ENCODE data around the gene LRRC75B. TPM values are rescaled to one million over a fixed set of nuclear protein-coding genes. Genes with fewer than 3 reads are reported as not detected.

LRRC75B gene
- total and polyA plus RNA-seq, 2 experiments from 2014 or later, result 7.8 to 10.6 TPM

- Histone ChIP-seq H3K36me3 (ENCODE audit: low read depth) (no peaks in the 10 kb centered on the region), H2AFZ (no peak overlapping the region), H3K27me3 (replicated peaks; ENCODE audit: insufficient read depth) (no peaks in the 10 kb centered on the region), H3K9ac (no peak overlapping the region), H3K9me3 (ENCODE audit: low read depth) (no peaks in the 10 kb centered on the region), H4K20me1 (ENCODE audit: insufficient read depth) (no peaks in the 10 kb centered on the region), H3K4me2 (ENCODE audit: unreplicated experiment) (no peak overlapping the region), H3K9me2 (ENCODE audit: insufficient read depth) (no peaks in the 10 kb centered on the region), H3K27ac (no peak overlapping the region), H3F3A (ENCODE audit: insufficient read depth) (peaks cover 3% of the 10 kb centered on the region), H3K79me2 (ENCODE audit: insufficient read depth) (no peaks in the 10 kb centered on the region), H3K4me3 (no peak overlapping the region), H3K4me1 (ENCODE audit: insufficient read depth) (peaks cover 8% of the 10 kb centered on the region)
- 94 to 99% methylated on average over 20 to 24 of the region's 24 CpGs for WGBS, 2 experiments (ENCODE audit: low coverage in 1 of 2, low lambda C conversion rate in 2 of 2, missing lambda C conversion rate in 2 of 2)
- in situ Hi-C loops (cut with MboI), result no loop called here
- no peak for TF ChIP-seq EZH2phosphoT487 (IDR thresholded peaks at IDR 0.05; ENCODE audit: insufficient read depth, low read depth)
- TF ChIP-seq EZH2 (IDR thresholded peaks at IDR 0.05; ENCODE audit: insufficient read depth, poor library complexity, severe bottlenecking), result no peak
- DNase-seq, result no peak
Observed at GRCh38 chr22:24585927-24586546, 6.8 kb downstream of the LRRC75B start.

GRCh38 chr22:24585461-24585860 lies 7.4 kb downstream of the LRRC75B start:
- Histone ChIP-seq H3K36me3 (ENCODE audit: low read depth) (no peaks in the 10 kb centered on the region), H2AFZ (no peak overlapping the region), H4K20me1 (ENCODE audit: insufficient read depth) (peaks cover 4% of the 10 kb centered on the region; the same call in 1 of the 2 replicates), H3K9me2 (ENCODE audit: insufficient read depth) (no peaks in the 10 kb centered on the region), H3K27me3 (replicated peaks; ENCODE audit: insufficient read depth) (no peaks in the 10 kb centered on the region), H3K9me3 (ENCODE audit: low read depth) (no peaks in the 10 kb centered on the region), H3K4me3 (no peak overlapping the region), H3K79me2 (ENCODE audit: insufficient read depth) (no peaks in the 10 kb centered on the region), H3K27ac (no peak overlapping the region), H3F3A (ENCODE audit: insufficient read depth) (peaks cover 8% of the 10 kb centered on the region), H3K9ac (no peak overlapping the region), H3K4me1 (ENCODE audit: insufficient read depth) (peaks cover 14% of the 10 kb centered on the region), H3K4me2 (ENCODE audit: unreplicated experiment) (no peak overlapping the region)
- DNase-seq, result no peak
- in situ Hi-C loops (cut with MboI), result no loop called here
- 97% methylated on average over 3 of the region's 3 CpGs for WGBS, 2 experiments (ENCODE audit: low coverage in 1 of 2, low lambda C conversion rate in 2 of 2, missing lambda C conversion rate in 2 of 2)
- TF ChIP-seq EZH2 (IDR thresholded peaks at IDR 0.05; ENCODE audit: insufficient read depth, poor library complexity, severe bottlenecking) (no peak), EZH2phosphoT487 (IDR thresholded peaks at IDR 0.05; ENCODE audit: insufficient read depth, low read depth) (no peak)

GRCh38 chr22:24584871-24585411 lies 7.9 kb downstream of the LRRC75B start:
- peaks cover 16% of the 10 kb centered on the region for H3K4me1 ChIP-seq (ENCODE audit: insufficient read depth)
- H2AFZ ChIP-seq, result no peak overlapping the region
- no peak overlapping the region for H3K4me2 ChIP-seq (ENCODE audit: unreplicated experiment)
- H3K9ac ChIP-seq, result no peak overlapping the region
- H3K4me3 ChIP-seq, result no peak overlapping the region
- TF ChIP-seq EZH2phosphoT487 (IDR thresholded peaks at IDR 0.05; ENCODE audit: insufficient read depth, low read depth) (no peak), EZH2 (IDR thresholded peaks at IDR 0.05; ENCODE audit: insufficient read depth, poor library complexity, severe bottlenecking) (no peak)
- in situ Hi-C loops (cut with MboI), result no loop called here
- no peaks in the 10 kb centered on the region for H3K79me2 ChIP-seq (ENCODE audit: insufficient read depth)
- no peak overlapping the region for H3K27ac ChIP-seq
- 83 to 88% methylated on average over 6 to 10 of the region's 10 CpGs for whole genome bisulfite sequencing, 2 experiments (ENCODE audit: low coverage in 1 of 2, low lambda C conversion rate in 2 of 2, missing lambda C conversion rate in 2 of 2)
- H4K20me1 ChIP-seq (ENCODE audit: insufficient read depth), result peaks cover 4% of the 10 kb centered on the region; the same call in 1 of the 2 replicates
- no peaks in the 10 kb centered on the region for H3K9me2 ChIP-seq (ENCODE audit: insufficient read depth)
- H3K9me3 ChIP-seq (ENCODE audit: low read depth), result no peaks in the 10 kb centered on the region
- no peak for DNase-seq
- peaks cover 11% of the 10 kb centered on the region for H3F3A ChIP-seq (ENCODE audit: insufficient read depth)
- H3K36me3 ChIP-seq (ENCODE audit: low read depth), result no peaks in the 10 kb centered on the region
- H3K27me3 ChIP-seq (replicated peaks; ENCODE audit: insufficient read depth), result no peaks in the 10 kb centered on the region

- in situ Hi-C loops (cut with MboI), result no loop called here
- H3K27me3 ChIP-seq (replicated peaks; ENCODE audit: insufficient read depth), result no peaks in the 10 kb centered on the region
- peaks cover 23% of the 10 kb centered on the region for H3K4me1 ChIP-seq (ENCODE audit: insufficient read depth)
- H4K20me1 ChIP-seq (ENCODE audit: insufficient read depth), result peaks cover 4% of the 10 kb centered on the region; the same call in 1 of the 2 replicates
- H2AFZ ChIP-seq, result no peak overlapping the region
- H3K4me3 ChIP-seq, result no peak overlapping the region
- H3K79me2 ChIP-seq (ENCODE audit: insufficient read depth), result no peaks in the 10 kb centered on the region
- 91 to 92% methylated on average over 5 of the region's 5 CpGs for WGBS, 2 experiments (ENCODE audit: low coverage in 1 of 2, low lambda C conversion rate in 2 of 2, missing lambda C conversion rate in 2 of 2)
- peaks cover 17% of the 10 kb centered on the region for H3F3A ChIP-seq (ENCODE audit: insufficient read depth)
- no peak for DNase-seq
- no peaks in the 10 kb centered on the region for H3K36me3 ChIP-seq (ENCODE audit: low read depth)
- no peak overlapping the region for H3K27ac ChIP-seq
- TF ChIP-seq EZH2 (IDR thresholded peaks at IDR 0.05; ENCODE audit: insufficient read depth, poor library complexity, severe bottlenecking), result no peak
- TF ChIP-seq EZH2phosphoT487 (IDR thresholded peaks at IDR 0.05; ENCODE audit: insufficient read depth, low read depth), result no peak
- H3K9me3 ChIP-seq (ENCODE audit: low read depth), result no peaks in the 10 kb centered on the region
- no peaks in the 10 kb centered on the region for H3K9me2 ChIP-seq (ENCODE audit: insufficient read depth)
- H3K9ac ChIP-seq, result no peak overlapping the region
- no peak overlapping the region for H3K4me2 ChIP-seq (ENCODE audit: unreplicated experiment)
Observed at GRCh38 chr22:24584166-24584790, 8.6 kb downstream of the LRRC75B start.
